ENCODE measurements around the gene UBC. TPM values are rescaled to one million over a fixed set of nuclear protein-coding genes. Genes with fewer than 3 reads are reported as not detected.

The UBC gene
- total and polyA plus RNA-seq, 9 of the 15 experiments (the other 6 are each of a cell fraction or from before 2014, with no cell fraction given): 533 to 1,153 (median 813) TPM

DNA sequence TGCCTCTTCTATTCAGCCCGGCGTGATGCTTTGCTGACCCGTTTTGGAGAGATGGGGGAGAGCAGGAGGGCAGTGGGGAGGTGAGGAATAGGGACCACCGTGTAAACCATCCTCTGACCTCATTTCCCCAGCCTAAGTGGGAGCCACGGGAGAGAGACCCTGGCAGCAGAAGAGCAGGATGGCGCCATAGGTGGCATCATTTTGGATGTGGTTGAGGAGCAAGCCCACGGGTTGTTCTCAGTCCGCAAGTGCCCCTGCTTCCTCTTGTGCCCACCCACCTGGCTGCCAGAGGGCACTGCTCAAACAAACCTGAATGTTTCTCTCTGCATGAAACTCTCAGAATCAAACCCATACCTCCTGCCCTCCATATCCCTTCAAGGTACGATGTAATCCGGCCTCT is 10.7 kb upstream of the UBC start (continued):
- TF ChIP-seq, protein P1, sequence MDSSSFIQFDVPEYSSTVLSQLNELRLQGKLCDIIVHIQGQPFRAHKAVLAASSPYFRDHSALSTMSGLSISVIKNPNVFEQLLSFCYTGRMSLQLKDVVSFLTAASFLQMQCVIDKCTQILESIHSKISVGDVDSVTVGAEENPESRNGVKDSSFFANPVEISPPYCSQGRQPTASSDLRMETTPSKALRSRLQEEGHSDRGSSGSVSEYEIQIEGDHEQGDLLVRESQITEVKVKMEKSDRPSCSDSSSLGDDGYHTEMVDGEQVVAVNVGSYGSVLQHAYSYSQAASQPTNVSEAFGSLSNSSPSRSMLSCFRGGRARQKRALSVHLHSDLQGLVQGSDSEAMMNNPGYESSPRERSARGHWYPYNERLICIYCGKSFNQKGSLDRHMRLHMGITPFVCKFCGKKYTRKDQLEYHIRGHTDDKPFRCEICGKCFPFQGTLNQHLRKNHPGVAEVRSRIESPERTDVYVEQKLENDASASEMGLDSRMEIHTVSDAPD (CRISPR knock-in tag; IDR thresholded peaks at IDR 0.05): no peak
- no peak for TF ChIP-seq NFXL1 (CRISPR knock-in tag; IDR thresholded peaks at IDR 0.05)

DNA sequence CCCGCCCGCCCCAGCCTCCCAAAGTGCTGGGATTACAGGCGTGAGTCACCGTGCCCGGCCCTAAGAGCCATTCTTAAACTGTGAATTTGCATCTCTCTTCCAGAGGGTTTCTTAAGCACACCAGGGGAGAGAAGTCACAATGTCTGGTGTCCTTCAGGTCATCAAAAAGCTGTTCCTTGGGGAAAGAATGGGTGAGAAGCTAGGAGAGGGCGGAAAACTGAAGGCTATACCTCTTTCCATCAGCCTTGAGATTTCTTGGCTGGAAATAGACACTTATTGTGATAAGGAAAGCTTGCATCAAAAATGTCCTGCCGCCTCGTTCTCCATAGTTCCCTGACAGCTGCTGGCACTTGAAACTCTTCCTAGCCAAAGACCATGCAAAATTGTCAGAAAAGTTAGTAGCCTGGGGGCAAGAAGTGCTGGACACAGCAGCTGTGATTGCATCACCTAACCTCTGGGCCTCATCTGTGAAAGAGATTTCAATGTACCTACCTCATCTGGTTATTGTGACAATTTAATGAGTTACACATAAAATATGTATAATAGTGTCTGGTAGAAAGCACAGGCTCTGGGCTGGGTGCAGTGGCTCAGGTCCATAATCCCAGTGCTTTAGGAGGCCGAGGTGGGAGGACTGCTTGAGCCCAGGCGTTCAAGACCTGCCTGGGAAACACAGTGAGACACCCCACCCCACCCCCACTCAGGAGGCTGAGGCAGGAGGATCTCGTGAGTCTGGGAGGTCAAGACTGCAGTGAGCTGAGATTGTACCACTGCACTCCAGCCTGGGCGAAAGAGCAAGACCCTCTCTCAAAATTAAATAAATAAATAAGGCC is 9.7 kb upstream of the UBC start:
- no peaks in the 10 kb centered on the region for H3K9me3 ChIP-seq (replicated peaks; ENCODE audit: control insufficient read depth, insufficient read depth, low read depth, low read length)
- intact Hi-C loops (cut with micrococcal nuclease) (no loop called here), in situ Hi-C loops (cut with MboI) (no loop called here)
- peak overlapping the region; percentile 66; the same call in 2 of the 3 replicates for H3K27ac ChIP-seq (ENCODE audit: extremely low read depth, low read depth, low read length)
- no peaks in the 10 kb centered on the region for H3K79me2 ChIP-seq (ENCODE audit: control insufficient read depth, insufficient read depth, low read length)
- peak; percentile 24 for ATAC-seq
- POLR2A ChIA-PET: interaction anchor here (0.8 to 6.0 kb wide), 5 partner anchors 9 to 16 kb away, joined by 3 to 39 read pairs (median 12); partner anchors contain the start of gene UBC
- no peaks in the 10 kb centered on the region for H4K20me1 ChIP-seq (replicated peaks; ENCODE audit: control insufficient read depth, insufficient read depth, low read length)
- DNase-seq (ENCODE audit: extremely low read depth in 1 of 4, low spot score in 3 of 4): peak in 2 of 4 experiments; percentile 15 to 67
- no TSS peak for BruUV-seq (replicated peaks)
- peak overlapping the region; percentile 83 for H2AFZ ChIP-seq (ENCODE audit: low read depth, low read length)
- no peaks in the 10 kb centered on the region for H3K27me3 ChIP-seq (ENCODE audit: control insufficient read depth in 2 of 2, insufficient read depth in 2 of 2, low read length in 2 of 2)
- no peak for FAIRE-seq
- H3K4me3 ChIP-seq: no peak overlapping the region
- CTCF ChIA-PET (ENCODE audit: low intra/inter-chr PET ratio): no interaction called here
- no peaks in the 10 kb centered on the region for H3K36me3 ChIP-seq (ENCODE audit: control insufficient read depth, insufficient read depth, low read length)
- WGBS (ENCODE audit: insufficient coverage, low coverage, missing lambda C conversion rate): 37% methylated on average over 11 of the region's 12 CpGs
- peak overlapping the region; percentile 66 for H3K4me2 ChIP-seq (ENCODE audit: insufficient read depth, low read length)
- no peaks in the 10 kb centered on the region for H3K9me1 ChIP-seq (ENCODE audit: control insufficient read depth, insufficient read depth, low read length)
- peak overlapping the region in 1 of 2 experiments; percentile 39; a peak in 1 of 4 replicates for H3K9ac ChIP-seq (ENCODE audit: insufficient read depth in 1 of 2, low read depth in 2 of 2, low read length in 2 of 2)
- peaks cover 22 to 34% of the 10 kb centered on the region in 2 experiments for H3K4me1 ChIP-seq (replicated peaks in 1 of 2; ENCODE audit: control insufficient read depth in 2 of 2, insufficient read depth in 2 of 2, low read length in 2 of 2)
- TF ChIP-seq ZNF584 (CRISPR knock-in tag; IDR thresholded peaks at IDR 0.05; ENCODE audit: low read depth): no peak
- no peak for TF ChIP-seq TFAM (CRISPR knock-in tag; conservative IDR thresholded peaks at IDR 0.05)
- TF ChIP-seq, protein P2, sequence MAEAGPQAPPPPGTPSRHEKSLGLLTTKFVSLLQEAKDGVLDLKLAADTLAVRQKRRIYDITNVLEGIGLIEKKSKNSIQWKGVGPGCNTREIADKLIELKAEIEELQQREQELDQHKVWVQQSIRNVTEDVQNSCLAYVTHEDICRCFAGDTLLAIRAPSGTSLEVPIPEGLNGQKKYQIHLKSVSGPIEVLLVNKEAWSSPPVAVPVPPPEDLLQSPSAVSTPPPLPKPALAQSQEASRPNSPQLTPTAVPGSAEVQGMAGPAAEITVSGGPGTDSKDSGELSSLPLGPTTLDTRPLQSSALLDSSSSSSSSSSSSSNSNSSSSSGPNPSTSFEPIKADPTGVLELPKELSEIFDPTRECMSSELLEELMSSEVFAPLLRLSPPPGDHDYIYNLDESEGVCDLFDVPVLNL (CRISPR knock-in tag; IDR thresholded peaks at IDR 0.05; ENCODE audit: low read depth): no peak
- no peak for TF ChIP-seq ARNT (IDR thresholded peaks at IDR 0.05)
- TF ChIP-seq, protein P3, sequence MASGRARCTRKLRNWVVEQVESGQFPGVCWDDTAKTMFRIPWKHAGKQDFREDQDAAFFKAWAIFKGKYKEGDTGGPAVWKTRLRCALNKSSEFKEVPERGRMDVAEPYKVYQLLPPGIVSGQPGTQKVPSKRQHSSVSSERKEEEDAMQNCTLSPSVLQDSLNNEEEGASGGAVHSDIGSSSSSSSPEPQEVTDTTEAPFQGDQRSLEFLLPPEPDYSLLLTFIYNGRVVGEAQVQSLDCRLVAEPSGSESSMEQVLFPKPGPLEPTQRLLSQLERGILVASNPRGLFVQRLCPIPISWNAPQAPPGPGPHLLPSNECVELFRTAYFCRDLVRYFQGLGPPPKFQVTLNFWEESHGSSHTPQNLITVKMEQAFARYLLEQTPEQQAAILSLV (tag; IDR thresholded peaks at IDR 0.05): 0 out of 2 replicates have a peak, but pooled peaks have one; percentile 9
- TF ChIP-seq SPI1 (IDR thresholded peaks at IDR 0.05; ENCODE audit: borderline replicate concordance, low read depth, low read length): no peak
- no peak for TF ChIP-seq BMI1 (IDR thresholded peaks at IDR 0.05; ENCODE audit: low read length)
- no peak for TF ChIP-seq TOE1 (IDR thresholded peaks at IDR 0.05; ENCODE audit: borderline replicate concordance)
- TF ChIP-seq TOE1 (CRISPR knock-in tag; IDR thresholded peaks at IDR 0.05; ENCODE audit: borderline replicate concordance, low read depth): no peak
- no peak for TF ChIP-seq FOXM1 (IDR thresholded peaks at IDR 0.05; ENCODE audit: low read depth)
- TF ChIP-seq FOXM1 (CRISPR knock-in tag; IDR thresholded peaks at IDR 0.05; ENCODE audit: low read depth): no peak
- TF ChIP-seq CBFA2T3 (IDR thresholded peaks at IDR 0.05): no peak
- peak; percentile 8 for TF ChIP-seq MEIS2 (IDR thresholded peaks at IDR 0.05; ENCODE audit: partially characterized antibody)
- peak; percentile 13; the same call in 1 of the 2 replicates for TF ChIP-seq SOX6 (IDR thresholded peaks at IDR 0.05)

Measured in K562 (cell line).